ENCODE results near the gene ACOX3.

The ACOX3 gene

GRCh38 chr4:8374851-8375649, 65.5 kb downstream of the ACOX3 start:
- H3K18ac ChIP-seq (ENCODE audit: low read length): no peak overlapping the region
- WGBS, 2 donors (ENCODE audit: extremely low coverage in 2 of 2, insufficient read length in 2 of 2, insufficient replicate concordance in 1 of 2): no CpG with 5 or more reads among the region's 49 CpGs
- no peak overlapping the region for H3K27ac ChIP-seq (replicated peaks; ENCODE audit: low read length)
- H3K9ac ChIP-seq (ENCODE audit: low read depth, low read length, poor library complexity): no peak overlapping the region
- H3K36me3 ChIP-seq (replicated peaks in 1 of 2; ENCODE audit: control insufficient read depth in 2 of 2, insufficient read depth in 2 of 2, low read length in 2 of 2): no peaks in the 10 kb centered on the region
- no peak overlapping the region for H2BK12ac ChIP-seq (ENCODE audit: low read length)
- H3K4me2 ChIP-seq (ENCODE audit: insufficient read depth, low read length, poor library complexity, severe bottlenecking): no peak overlapping the region
- peak overlapping the region; percentile 26 for H2BK5ac ChIP-seq (ENCODE audit: low read length)
- H4K91ac ChIP-seq (ENCODE audit: low read depth, low read length, poor library complexity): no peak overlapping the region
- no peaks in the 10 kb centered on the region for H3K9me3 ChIP-seq (replicated peaks in 1 of 2; ENCODE audit: control insufficient read depth in 2 of 2, insufficient read depth in 1 of 2, low read depth in 1 of 2, low read length in 2 of 2)
- no peak for DNase-seq (ENCODE audit: low spot score)
- no peaks in the 10 kb centered on the region for H3K4me1 ChIP-seq (ENCODE audit: control insufficient read depth in 2 of 2, insufficient read depth in 1 of 2, low read depth in 1 of 2, low read length in 2 of 2)
- no peak overlapping the region for H2BK120ac ChIP-seq (ENCODE audit: low read depth, low read length)
- no peak overlapping the region for H3K14ac ChIP-seq (ENCODE audit: low read length)
- H4K8ac ChIP-seq (ENCODE audit: low read depth, low read length): no peak overlapping the region
- H3K4me3 ChIP-seq (ENCODE audit: low read length in 2 of 2): no peak overlapping the region
- H2AFZ ChIP-seq (ENCODE audit: low read length): no peak overlapping the region
- no peak overlapping the region for H2BK15ac ChIP-seq (ENCODE audit: low read length)
- H3K4ac ChIP-seq (ENCODE audit: low read length): no peak overlapping the region
- no peak overlapping the region for H2AK5ac ChIP-seq (ENCODE audit: low read depth, low read length)
- H3K79me1 ChIP-seq (ENCODE audit: low read depth, low read length): peaks cover under 1% of the 10 kb centered on the region
- H3K23ac ChIP-seq (ENCODE audit: low read depth, low read length, poor library complexity): peak overlapping the region; percentile 97
- H3K27me3 ChIP-seq (ENCODE audit: control insufficient read depth in 3 of 3, insufficient read depth in 3 of 3, low read depth in 1 of 3, low read length in 3 of 3): no peaks in the 10 kb centered on the region

DNA sequence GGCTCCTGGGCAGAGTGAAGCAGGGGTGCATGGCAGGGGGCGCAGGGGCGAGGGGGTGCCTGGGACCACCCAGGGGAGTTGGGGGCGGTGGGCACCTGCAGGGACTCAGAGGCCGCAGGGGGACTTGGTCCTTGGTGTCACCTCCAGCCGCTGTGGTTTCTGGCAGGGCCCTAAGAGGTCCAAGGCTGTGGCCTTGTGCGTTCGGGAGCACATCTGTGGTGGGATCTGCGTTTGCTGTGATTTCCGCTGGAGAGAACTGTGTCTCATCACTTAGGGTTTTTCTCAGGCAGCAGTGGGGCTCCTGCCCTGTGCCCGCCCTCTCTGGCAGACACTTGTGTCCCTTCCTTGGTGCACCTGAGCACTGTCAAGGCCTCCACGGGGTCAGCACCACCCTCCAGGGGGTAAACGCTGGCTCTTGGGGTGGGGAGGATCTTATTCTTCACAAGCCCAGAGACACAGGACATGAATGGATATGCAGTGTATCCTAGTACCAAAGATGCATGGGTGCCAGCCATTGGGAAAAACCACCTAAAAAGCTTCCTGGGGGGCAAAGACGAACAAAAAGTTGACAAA, 66.5 kb downstream of the ACOX3 start:
- Histone ChIP-seq H3K9ac (ENCODE audit: low read depth, low read length, poor library complexity) (no peak overlapping the region), H3K9me3 (replicated peaks in 1 of 2; ENCODE audit: control insufficient read depth in 2 of 2, insufficient read depth in 1 of 2, low read depth in 1 of 2, low read length in 2 of 2) (no peaks in the 10 kb centered on the region), H3K27ac (replicated peaks; ENCODE audit: low read length) (no peak overlapping the region), H2BK12ac (ENCODE audit: low read length) (no peak overlapping the region), H3K4me1 (ENCODE audit: control insufficient read depth in 2 of 2, insufficient read depth in 1 of 2, low read depth in 1 of 2, low read length in 2 of 2) (peaks cover 0 to 2% of the 10 kb centered on the region in 2 donors), H3K27me3 (ENCODE audit: control insufficient read depth in 3 of 3, insufficient read depth in 3 of 3, low read depth in 1 of 3, low read length in 3 of 3) (no peaks in the 10 kb centered on the region), H3K4me3 (ENCODE audit: low read length in 2 of 2) (no peak overlapping the region), H2AK5ac (ENCODE audit: low read depth, low read length) (no peak overlapping the region), H4K91ac (ENCODE audit: low read depth, low read length, poor library complexity) (no peak overlapping the region), H3K36me3 (replicated peaks in 1 of 2; ENCODE audit: control insufficient read depth in 2 of 2, insufficient read depth in 2 of 2, low read length in 2 of 2) (no peaks in the 10 kb centered on the region), H2AFZ (ENCODE audit: low read length) (no peak overlapping the region), H3K23ac (ENCODE audit: low read depth, low read length, poor library complexity) (no peak overlapping the region), H4K8ac (ENCODE audit: low read depth, low read length) (no peak overlapping the region), H3K18ac (ENCODE audit: low read length) (no peak overlapping the region), H3K4me2 (ENCODE audit: insufficient read depth, low read length, poor library complexity, severe bottlenecking) (no peak overlapping the region), H2BK15ac (ENCODE audit: low read length) (no peak overlapping the region), H2BK120ac (ENCODE audit: low read depth, low read length) (no peak overlapping the region), H3K14ac (ENCODE audit: low read length) (no peak overlapping the region), H3K4ac (ENCODE audit: low read length) (no peak overlapping the region), H2BK5ac (ENCODE audit: low read length) (peak overlapping the region; percentile 26), H3K79me1 (ENCODE audit: low read depth, low read length) (peaks cover 2% of the 10 kb centered on the region)
- no peak for DNase-seq (ENCODE audit: low spot score)
- whole genome bisulfite sequencing, 2 donors (ENCODE audit: extremely low coverage in 2 of 2, insufficient read length in 2 of 2, insufficient replicate concordance in 1 of 2): no CpG with 5 or more reads among the region's 13 CpGs

DNA sequence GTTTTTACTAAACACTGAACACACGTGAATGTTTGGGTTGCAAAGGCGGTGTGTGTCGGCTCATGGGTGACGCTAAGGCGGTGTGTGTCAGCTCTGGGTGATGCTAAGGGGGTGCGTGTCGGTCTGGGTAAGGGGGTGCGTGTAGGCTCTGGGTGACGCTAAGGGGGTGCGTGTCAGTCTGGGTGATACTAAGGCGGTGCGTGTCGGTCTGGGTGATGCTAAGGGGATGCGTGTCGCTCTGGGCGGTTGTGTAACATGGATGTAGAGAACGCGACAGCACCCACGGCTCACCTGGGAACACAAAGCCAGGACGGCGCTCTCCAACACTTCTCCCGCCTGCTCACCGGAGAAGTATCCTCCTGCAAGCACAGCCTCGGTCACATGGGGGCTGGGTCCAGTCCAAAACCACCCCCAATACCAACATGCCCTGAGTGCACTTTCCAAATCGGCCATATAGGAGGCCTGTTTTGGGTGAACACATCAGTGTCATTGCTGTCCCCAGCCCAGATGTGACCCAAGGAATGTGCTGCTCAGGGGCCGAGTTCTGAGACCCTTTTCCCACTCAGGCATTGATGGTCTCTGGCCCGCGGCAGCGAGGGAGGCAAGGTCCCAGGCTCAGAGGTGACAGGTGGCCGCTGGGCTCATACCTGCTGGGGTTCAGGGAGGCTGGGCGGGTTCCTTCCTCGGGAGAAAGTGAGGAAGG, 67.1 kb downstream of the ACOX3 start:
- no peaks in the 10 kb centered on the region for H3K9me3 ChIP-seq (replicated peaks in 1 of 2; ENCODE audit: control insufficient read depth in 2 of 2, insufficient read depth in 1 of 2, low read depth in 1 of 2, low read length in 2 of 2)
- no peak overlapping the region for H2BK5ac ChIP-seq (ENCODE audit: low read length)
- no peaks in the 10 kb centered on the region for H3K27me3 ChIP-seq (ENCODE audit: control insufficient read depth in 3 of 3, insufficient read depth in 3 of 3, low read depth in 1 of 3, low read length in 3 of 3)
- no peak overlapping the region for H2AK5ac ChIP-seq (ENCODE audit: low read depth, low read length)
- DNase-seq (ENCODE audit: low spot score): no peak
- peak overlapping the region; percentile 60 for H3K23ac ChIP-seq (ENCODE audit: low read depth, low read length, poor library complexity)
- no peak overlapping the region for H3K27ac ChIP-seq (replicated peaks; ENCODE audit: low read length)
- no peak overlapping the region for H3K4me2 ChIP-seq (ENCODE audit: insufficient read depth, low read length, poor library complexity, severe bottlenecking)
- H4K8ac ChIP-seq (ENCODE audit: low read depth, low read length): peak overlapping the region; percentile 93
- peak overlapping the region; percentile 63 for H3K14ac ChIP-seq (ENCODE audit: low read length)
- peak overlapping the region; percentile 20 for H3K18ac ChIP-seq (ENCODE audit: low read length)
- no CpG with 5 or more reads among the region's 32 CpGs for WGBS, 2 donors (ENCODE audit: extremely low coverage in 2 of 2, insufficient read length in 2 of 2, insufficient replicate concordance in 1 of 2)
- no peak overlapping the region for H4K91ac ChIP-seq (ENCODE audit: low read depth, low read length, poor library complexity)
- peaks cover 2% of the 10 kb centered on the region for H3K79me1 ChIP-seq (ENCODE audit: low read depth, low read length)
- H2BK120ac ChIP-seq (ENCODE audit: low read depth, low read length): no peak overlapping the region
- H2BK12ac ChIP-seq (ENCODE audit: low read length): peak overlapping the region; percentile 63
- H3K36me3 ChIP-seq (replicated peaks in 1 of 2; ENCODE audit: control insufficient read depth in 2 of 2, insufficient read depth in 2 of 2, low read length in 2 of 2): no peaks in the 10 kb centered on the region
- no peak overlapping the region for H3K4ac ChIP-seq (ENCODE audit: low read length)
- H3K9ac ChIP-seq (ENCODE audit: low read depth, low read length, poor library complexity): no peak overlapping the region
- no peak overlapping the region for H3K4me3 ChIP-seq (ENCODE audit: low read length in 2 of 2)
- no peak overlapping the region for H2BK15ac ChIP-seq (ENCODE audit: low read length)
- H3K4me1 ChIP-seq (ENCODE audit: control insufficient read depth in 2 of 2, insufficient read depth in 1 of 2, low read depth in 1 of 2, low read length in 2 of 2): peaks cover 0 to 2% of the 10 kb centered on the region in 2 donors
- no peak overlapping the region for H2AFZ ChIP-seq (ENCODE audit: low read length)

- no peak overlapping the region for H3K4ac ChIP-seq (ENCODE audit: low read length)
- no peak overlapping the region for H3K27ac ChIP-seq (replicated peaks; ENCODE audit: low read length)
- H2BK12ac ChIP-seq (ENCODE audit: low read length): no peak overlapping the region
- no peak overlapping the region for H3K23ac ChIP-seq (ENCODE audit: low read depth, low read length, poor library complexity)
- no CpG with 5 or more reads among the region's 13 CpGs for WGBS, 2 donors (ENCODE audit: extremely low coverage in 2 of 2, insufficient read length in 2 of 2, insufficient replicate concordance in 1 of 2)
- peaks cover 2% of the 10 kb centered on the region for H3K79me1 ChIP-seq (ENCODE audit: low read depth, low read length)
- H3K18ac ChIP-seq (ENCODE audit: low read length): peak overlapping the region; percentile 77
- H2BK15ac ChIP-seq (ENCODE audit: low read length): no peak overlapping the region
- H3K27me3 ChIP-seq (ENCODE audit: control insufficient read depth in 3 of 3, insufficient read depth in 3 of 3, low read depth in 1 of 3, low read length in 3 of 3): no peaks in the 10 kb centered on the region
- no peaks in the 10 kb centered on the region for H3K36me3 ChIP-seq (replicated peaks in 1 of 2; ENCODE audit: control insufficient read depth in 2 of 2, insufficient read depth in 2 of 2, low read length in 2 of 2)
- no peaks in the 10 kb centered on the region for H3K9me3 ChIP-seq (replicated peaks in 1 of 2; ENCODE audit: control insufficient read depth in 2 of 2, insufficient read depth in 1 of 2, low read depth in 1 of 2, low read length in 2 of 2)
- H3K4me2 ChIP-seq (ENCODE audit: insufficient read depth, low read length, poor library complexity, severe bottlenecking): no peak overlapping the region
- peak overlapping the region; percentile 0 for H3K9ac ChIP-seq (ENCODE audit: low read depth, low read length, poor library complexity)
- no peak overlapping the region for H4K91ac ChIP-seq (ENCODE audit: low read depth, low read length, poor library complexity)
- H2AFZ ChIP-seq (ENCODE audit: low read length): no peak overlapping the region
- H2BK5ac ChIP-seq (ENCODE audit: low read length): no peak overlapping the region
- no peak overlapping the region for H3K14ac ChIP-seq (ENCODE audit: low read length)
- no peak overlapping the region for H4K8ac ChIP-seq (ENCODE audit: low read depth, low read length)
- no peak overlapping the region for H2BK120ac ChIP-seq (ENCODE audit: low read depth, low read length)
- H2AK5ac ChIP-seq (ENCODE audit: low read depth, low read length): no peak overlapping the region
- no peak for DNase-seq (ENCODE audit: low spot score)
- no peak overlapping the region for H3K4me3 ChIP-seq (ENCODE audit: low read length in 2 of 2)
- peaks cover 0 to 2% of the 10 kb centered on the region in 2 donors for H3K4me1 ChIP-seq (ENCODE audit: control insufficient read depth in 2 of 2, insufficient read depth in 1 of 2, low read depth in 1 of 2, low read length in 2 of 2)
Observed at GRCh38 chr4:8372506-8372905, 68.0 kb downstream of the ACOX3 start.

Measured in neuronal stem cell (in vitro differentiated cells).